Lower leg skin (tissue), 3 donors: ENCODE data around the gene CHTF18.

ENCODE experiments used
- POLR2A ChIP-seq, 2 donors: fragments of 450-650 bp; IDR thresholded peaks; one replicate each; pipeline ENCODE4 v1.6.1; 2016 to 2017; ENCODE audit warnings: antibody characterized with exemption in 2 of 2, mild to moderate bottlenecking in 1 of 2, moderate library complexity in 1 of 2
- TF ChIP-seq, protein P1 (sequence below), 3 donors: fragments of 450-650 bp; IDR thresholded peaks; one replicate each; pipeline ENCODE4 v1.5.1; 2016; ENCODE audit warnings: antibody characterized with exemption in 3 of 3, mild to moderate bottlenecking in 3 of 3, moderate library complexity in 2 of 3

GRCh38 chr16:780296-780695 is 8.1 kb upstream of the CHTF18 start:
- no peak for TF ChIP-seq POLR2A (IDR thresholded peaks at IDR 0.05)
- TF ChIP-seq, protein P1, sequence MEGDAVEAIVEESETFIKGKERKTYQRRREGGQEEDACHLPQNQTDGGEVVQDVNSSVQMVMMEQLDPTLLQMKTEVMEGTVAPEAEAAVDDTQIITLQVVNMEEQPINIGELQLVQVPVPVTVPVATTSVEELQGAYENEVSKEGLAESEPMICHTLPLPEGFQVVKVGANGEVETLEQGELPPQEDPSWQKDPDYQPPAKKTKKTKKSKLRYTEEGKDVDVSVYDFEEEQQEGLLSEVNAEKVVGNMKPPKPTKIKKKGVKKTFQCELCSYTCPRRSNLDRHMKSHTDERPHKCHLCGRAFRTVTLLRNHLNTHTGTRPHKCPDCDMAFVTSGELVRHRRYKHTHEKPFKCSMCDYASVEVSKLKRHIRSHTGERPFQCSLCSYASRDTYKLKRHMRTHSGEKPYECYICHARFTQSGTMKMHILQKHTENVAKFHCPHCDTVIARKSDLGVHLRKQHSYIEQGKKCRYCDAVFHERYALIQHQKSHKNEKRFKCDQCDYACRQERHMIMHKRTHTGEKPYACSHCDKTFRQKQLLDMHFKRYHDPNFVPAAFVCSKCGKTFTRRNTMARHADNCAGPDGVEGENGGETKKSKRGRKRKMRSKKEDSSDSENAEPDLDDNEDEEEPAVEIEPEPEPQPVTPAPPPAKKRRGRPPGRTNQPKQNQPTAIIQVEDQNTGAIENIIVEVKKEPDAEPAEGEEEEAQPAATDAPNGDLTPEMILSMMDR (IDR thresholded peaks at IDR 0.05), result no peak
